Testis (tissue), 3 donors: ENCODE measurements around the gene LAMTOR2. TPM values are rescaled to one million over a fixed set of nuclear protein-coding genes. Genes with fewer than 3 reads are reported as not detected.

Experiments
- DNase-seq: peaks from one replicate; pipeline ENCODE4 v3.0.0-alpha.2; 2019
- H3K27ac ChIP-seq, 2 donors: fragments of 200-600 bp; sonication (generic); one replicate each; pipeline ENCODE4 v1.5.1; 2019
- H3K27me3 ChIP-seq: fragments of 200-600 bp; sonication (generic); one replicate; pipeline ENCODE4 v1.5.1; 2019
- H3K36me3 ChIP-seq: fragments of 200-600 bp; sonication (generic); one replicate; pipeline ENCODE4 v1.5.1; 2017; ENCODE audit warnings: low read depth; ENCODE audit errors: missing control alignments
- H3K4me1 ChIP-seq: fragments of 200-600 bp; sonication (generic); one replicate; pipeline ENCODE4 v1.5.1; 2019
- H3K4me3 ChIP-seq, 2 donors: fragments of 200-600 bp; sonication (generic); one replicate each; pipeline ENCODE4 v1.5.1; 2017 to 2019
- H3K9me3 ChIP-seq: fragments of 200-600 bp; sonication (generic); one replicate; pipeline ENCODE4 v1.5.1; 2017
- POLR2A ChIP-seq: fragments of 450-650 bp; IDR thresholded peaks from one replicate; pipeline ENCODE4 v1.6.1; 2017; ENCODE audit warnings: antibody characterized with exemption, mild to moderate bottlenecking, moderate library complexity
- WGBS, 2 donors: methylation state at CpG; one replicate each; pipeline ENCODE4 v1.1.5; 2018; 5-methylcytosine and 5-hydroxymethylcytosine counted together
- intact Hi-C: fragments of 100-400 bp; cut with DNase I; formaldehyde crosslinking; loops from one replicate; pipeline ENCODE4 v1.15.1; 2023; ENCODE audit warnings: low total_unique reads
- polyA plus RNA-seq: library from polyadenylated mRNA; stranded (reverse); fragments of 350-450 nt; fragmentation: Illumina TruSeq; extraction: RNeasy Lipid Tissue Mini Kit (QIAGEN cat#74804); gene quantifications from one replicate; pipeline ENCODE4 v1.2.3, GENCODE V29; 2014; ENCODE audit warnings: low read depth, low replicate concordance; ENCODE audit not compliant: insufficient read depth
- total RNA-seq, 2 donors: library from RNA; depleted of rRNA; stranded (reverse); fragments of >200 nt; gene quantifications; one replicate each; pipeline ENCODE4 v1.2.3, GENCODE V29; 2016
- TF ChIP-seq, protein P1 (sequence below), 3 experiments: fragments of 450-650 bp in 2 of 3; fragments of 200-600 bp in 1 of 3; sonication (generic) in 1 of 3; IDR thresholded peaks; one replicate each; pipeline ENCODE4 v1.5.1; 2016 to 2019; ENCODE audit warnings: antibody characterized with exemption in 3 of 3, mild to moderate bottlenecking in 2 of 3, moderate library complexity in 1 of 3

LAMTOR2 gene
- total and polyA plus RNA-seq, 3 donors from 2014 or later: 47.6 to 55.5 (median 50.4) TPM

GRCh38 chr1:156050376-156050775, 4.2 kb upstream of the LAMTOR2 start:
- intact Hi-C loops: no loop called here
- TF ChIP-seq, protein P1, sequence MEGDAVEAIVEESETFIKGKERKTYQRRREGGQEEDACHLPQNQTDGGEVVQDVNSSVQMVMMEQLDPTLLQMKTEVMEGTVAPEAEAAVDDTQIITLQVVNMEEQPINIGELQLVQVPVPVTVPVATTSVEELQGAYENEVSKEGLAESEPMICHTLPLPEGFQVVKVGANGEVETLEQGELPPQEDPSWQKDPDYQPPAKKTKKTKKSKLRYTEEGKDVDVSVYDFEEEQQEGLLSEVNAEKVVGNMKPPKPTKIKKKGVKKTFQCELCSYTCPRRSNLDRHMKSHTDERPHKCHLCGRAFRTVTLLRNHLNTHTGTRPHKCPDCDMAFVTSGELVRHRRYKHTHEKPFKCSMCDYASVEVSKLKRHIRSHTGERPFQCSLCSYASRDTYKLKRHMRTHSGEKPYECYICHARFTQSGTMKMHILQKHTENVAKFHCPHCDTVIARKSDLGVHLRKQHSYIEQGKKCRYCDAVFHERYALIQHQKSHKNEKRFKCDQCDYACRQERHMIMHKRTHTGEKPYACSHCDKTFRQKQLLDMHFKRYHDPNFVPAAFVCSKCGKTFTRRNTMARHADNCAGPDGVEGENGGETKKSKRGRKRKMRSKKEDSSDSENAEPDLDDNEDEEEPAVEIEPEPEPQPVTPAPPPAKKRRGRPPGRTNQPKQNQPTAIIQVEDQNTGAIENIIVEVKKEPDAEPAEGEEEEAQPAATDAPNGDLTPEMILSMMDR (IDR thresholded peaks at IDR 0.05): no peak
- no peak for TF ChIP-seq POLR2A
- 90% methylated on average over 3 to 4 of the region's 4 CpGs for WGBS, 2 donors

DNA sequence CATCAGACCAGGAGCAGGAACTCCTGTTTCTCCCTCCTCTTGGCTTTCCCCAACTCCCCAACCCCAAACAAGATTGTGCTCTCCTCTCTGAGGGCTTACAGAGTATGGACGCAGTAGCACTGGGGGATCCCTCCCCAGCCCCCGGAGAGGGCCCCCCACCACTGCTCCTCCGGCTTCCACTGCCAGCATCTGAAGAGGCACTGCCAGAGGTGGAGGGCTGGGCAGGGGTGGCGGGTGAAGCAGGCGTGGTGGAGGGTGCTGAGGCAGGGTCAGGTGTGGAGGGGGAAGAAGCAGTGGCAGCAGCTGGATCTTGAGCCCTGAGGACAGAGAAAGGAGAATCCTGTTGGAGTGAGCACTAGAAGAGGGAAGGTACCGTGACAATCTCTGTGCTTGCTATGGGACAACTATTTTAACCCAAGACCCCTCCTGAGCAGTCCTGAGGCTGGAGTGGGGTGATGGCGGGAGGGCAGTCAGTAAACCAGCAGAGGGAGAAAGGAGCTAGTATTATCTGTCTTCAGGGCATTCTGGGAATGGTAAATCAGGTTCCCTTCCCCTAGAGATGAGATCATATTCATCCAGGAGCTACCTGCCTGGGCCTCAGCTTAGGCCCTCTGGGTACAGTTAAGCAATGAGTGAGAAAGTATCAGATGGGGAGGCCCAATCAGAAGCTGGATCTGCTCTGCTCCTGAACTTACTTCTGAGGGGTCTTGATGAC, 3.4 kb upstream of the LAMTOR2 start:
- no peaks in the 10 kb centered on the region for H3K36me3 ChIP-seq
- TF ChIP-seq, protein P1 (IDR thresholded peaks at IDR 0.05): no peak
- TF ChIP-seq POLR2A: no peak

More at GRCh38 chr1:156050376-156050775, 4.2 kb upstream of the LAMTOR2 start:
- no peaks in the 10 kb centered on the region for H3K9me3 ChIP-seq
- no peaks in the 10 kb centered on the region for H3K36me3 ChIP-seq
- H3K4me3 ChIP-seq: no peak overlapping the region
- no peak for DNase-seq
- peaks cover 7% of the 10 kb centered on the region for H3K4me1 ChIP-seq
- H3K27me3 ChIP-seq: no peaks in the 10 kb centered on the region
- H3K27ac ChIP-seq: no peak overlapping the region

DNA sequence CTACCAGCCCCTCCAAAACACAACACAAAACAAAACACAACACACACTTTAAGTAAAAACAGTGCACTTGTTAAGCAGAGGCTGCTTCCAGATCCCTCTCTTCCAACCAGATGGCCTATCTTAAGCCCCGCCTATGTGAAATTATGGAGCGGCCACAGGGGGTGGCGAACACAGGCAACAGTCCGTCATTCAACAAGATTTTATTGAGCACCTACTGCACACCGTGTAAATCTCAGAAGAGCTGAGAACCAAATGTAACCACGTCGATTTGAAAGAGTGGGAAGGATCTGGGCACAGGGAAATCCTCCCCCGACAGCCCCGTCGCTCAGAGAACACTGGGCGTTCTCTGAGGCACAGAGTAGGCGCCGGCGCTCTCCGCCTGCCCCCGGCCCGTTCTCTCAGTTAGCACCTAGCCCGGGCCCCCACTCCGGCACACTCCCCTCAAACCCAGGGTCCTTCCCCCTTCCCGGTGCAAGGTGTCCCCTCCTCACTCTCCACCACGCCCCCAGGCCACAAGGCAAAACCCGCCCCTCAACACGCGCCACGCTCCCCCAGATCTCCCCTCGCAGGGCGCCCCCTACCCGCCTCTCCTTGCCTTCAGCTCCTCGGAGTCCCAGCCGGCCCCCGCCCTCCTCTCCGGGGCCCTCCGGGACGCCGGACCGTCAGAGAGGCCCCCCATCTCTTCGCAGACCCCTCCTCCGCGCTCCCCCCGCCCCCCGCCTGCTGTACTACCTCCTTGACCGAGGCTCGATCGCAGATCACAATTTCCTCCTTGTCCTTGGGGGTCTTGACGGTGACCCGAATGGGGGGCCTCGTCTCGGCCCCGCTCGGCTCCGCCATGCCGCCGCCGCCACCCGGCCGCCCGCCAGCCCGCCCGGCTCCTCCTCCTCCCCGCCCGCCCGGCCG, 1.5 kb upstream of the LAMTOR2 start:
- Histone ChIP-seq H3K4me3 (peak overlapping the region; percentile 94 to 95), H3K27me3 (no peaks in the 10 kb centered on the region), H3K9me3 (no peaks in the 10 kb centered on the region), H3K4me1 (peaks cover 11% of the 10 kb centered on the region), H3K27ac (peak overlapping the region; percentile 68 to 94), H3K36me3 (no peaks in the 10 kb centered on the region)
- TF ChIP-seq, protein P1 (IDR thresholded peaks at IDR 0.05): no peak
- TF ChIP-seq POLR2A: no peak
- WGBS, 2 donors: 1 to 2% methylated on average over 19 to 28 of the region's 63 CpGs
- peak; percentile 65 for DNase-seq
- intact Hi-C loops: no loop called here

More for the DNA sequence above, 3.4 kb upstream of the LAMTOR2 start:
- Histone ChIP-seq H3K4me3 (no peak overlapping the region), H3K4me1 (peaks cover 11% of the 10 kb centered on the region), H3K9me3 (no peaks in the 10 kb centered on the region), H3K27ac (no peak overlapping the region), H3K27me3 (no peaks in the 10 kb centered on the region)
- no peak for DNase-seq
- intact Hi-C loops: no loop called here
- WGBS, 2 donors: 88 to 93% methylated on average over 7 of the region's 7 CpGs

- Histone ChIP-seq H3K27ac (peak within 1 kb of the TSS; percentile 91 to 94), H3K36me3 (no peaks in the 10 kb centered on the region), H3K4me3 (peak within 1 kb of the TSS; percentile 94 to 95), H3K9me3 (no peaks in the 10 kb centered on the region), H3K4me1 (peaks cover 11% of the 10 kb centered on the region), H3K27me3 (no peaks in the 10 kb centered on the region)
- peak; percentile 89 for DNase-seq
- TF ChIP-seq POLR2A: no peak
- TF ChIP-seq, protein P1 (IDR thresholded peaks at IDR 0.05): peak in 2 of 3 experiments; percentile 20 to 51
- intact Hi-C loops: no loop called here
- WGBS, 2 donors: 0 to 1% methylated on average over 2 to 30 of the region's 49 CpGs
Observed at GRCh38 chr1:156053768-156054499, 648 bp upstream of the LAMTOR2 start, which contains the start of gene UBQLN4. TSS of gene UBQLN4 (minus strand) at chr1:156053798. CDS start at chr1:156053701, 97 bp downstream.
